Measurements from ENCODE around the gene GNAL. TPM values are rescaled to one million over a fixed set of nuclear protein-coding genes. Genes with fewer than 3 reads are reported as not detected.

GNAL gene
- total RNA-seq, 1 experiment from 2014 or later, result 0.13 TPM

DNA sequence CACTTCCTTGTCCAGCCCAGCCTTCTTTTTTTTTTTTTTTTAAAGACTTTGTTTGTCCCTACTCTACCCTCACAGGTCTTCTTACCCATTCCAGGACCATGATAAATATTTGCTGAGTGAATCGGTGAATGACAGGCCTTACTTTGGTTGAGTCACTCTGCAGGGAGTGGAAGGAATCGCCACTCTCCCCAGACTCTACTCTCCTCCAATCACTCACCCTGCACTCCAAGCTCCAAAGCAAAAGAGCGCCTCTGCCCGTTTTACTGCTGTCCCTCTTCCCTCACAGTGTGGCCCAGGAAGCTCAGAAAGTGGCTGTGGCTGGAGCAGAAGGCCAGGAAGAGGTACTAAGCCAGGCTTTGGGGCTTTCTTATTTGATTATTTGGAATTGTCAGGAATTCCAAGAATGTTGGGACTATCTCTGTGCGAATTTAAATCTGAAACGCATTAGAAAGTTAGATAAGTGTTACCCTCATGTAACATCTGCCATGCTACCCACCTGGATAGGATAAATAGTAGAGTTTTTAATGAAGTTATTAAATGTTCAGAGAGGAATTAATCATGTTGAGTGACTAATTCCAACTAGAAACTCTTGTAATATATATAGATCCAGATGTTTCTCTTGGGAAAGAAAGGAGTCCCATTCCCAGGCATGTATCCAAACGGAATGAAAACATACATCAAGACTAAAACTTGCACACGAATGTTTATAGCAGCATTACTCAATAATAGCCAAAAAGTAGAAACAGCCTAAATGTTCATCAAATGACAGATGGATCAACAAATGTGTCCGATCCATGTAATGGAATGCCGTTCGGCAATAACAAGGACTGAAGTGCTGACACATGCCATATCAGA, 119.2 kb downstream of the GNAL start:
- DNase-seq (ENCODE audit: low spot score), result no peak

- DNase-seq (ENCODE audit: low spot score), result no peak
Measured at GRCh38 chr18:11809895-11810294, 120.8 kb downstream of the GNAL start.

GRCh38 chr18:11810379-11810778, 121.3 kb downstream of the GNAL start:
- no peak for DNase-seq (ENCODE audit: low spot score)

DNA sequence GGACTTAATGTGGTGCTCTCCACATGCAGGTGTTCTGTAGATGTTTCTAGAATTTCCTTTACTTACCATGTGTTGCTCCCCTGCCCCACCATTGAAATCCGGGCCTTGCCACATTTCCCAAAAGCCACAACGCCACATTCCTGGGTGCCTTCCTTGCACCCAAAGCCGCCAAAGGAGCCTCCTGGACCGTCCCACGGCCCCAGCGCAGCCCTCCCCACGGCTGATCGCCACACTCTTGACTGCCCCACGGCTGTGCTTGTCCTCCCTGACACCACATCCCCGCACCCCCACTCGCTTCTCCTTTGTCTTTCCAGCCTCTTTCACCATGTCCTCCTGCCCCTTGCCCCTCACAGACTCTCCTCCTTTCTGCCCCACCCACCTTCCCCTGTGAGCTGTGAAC, 121.9 kb downstream of the GNAL start:
- no peak for DNase-seq (ENCODE audit: low spot score)

- no peak for DNase-seq (ENCODE audit: low spot score)
Measured at GRCh38 chr18:11817229-11817628, 128.2 kb downstream of the GNAL start.

DNA sequence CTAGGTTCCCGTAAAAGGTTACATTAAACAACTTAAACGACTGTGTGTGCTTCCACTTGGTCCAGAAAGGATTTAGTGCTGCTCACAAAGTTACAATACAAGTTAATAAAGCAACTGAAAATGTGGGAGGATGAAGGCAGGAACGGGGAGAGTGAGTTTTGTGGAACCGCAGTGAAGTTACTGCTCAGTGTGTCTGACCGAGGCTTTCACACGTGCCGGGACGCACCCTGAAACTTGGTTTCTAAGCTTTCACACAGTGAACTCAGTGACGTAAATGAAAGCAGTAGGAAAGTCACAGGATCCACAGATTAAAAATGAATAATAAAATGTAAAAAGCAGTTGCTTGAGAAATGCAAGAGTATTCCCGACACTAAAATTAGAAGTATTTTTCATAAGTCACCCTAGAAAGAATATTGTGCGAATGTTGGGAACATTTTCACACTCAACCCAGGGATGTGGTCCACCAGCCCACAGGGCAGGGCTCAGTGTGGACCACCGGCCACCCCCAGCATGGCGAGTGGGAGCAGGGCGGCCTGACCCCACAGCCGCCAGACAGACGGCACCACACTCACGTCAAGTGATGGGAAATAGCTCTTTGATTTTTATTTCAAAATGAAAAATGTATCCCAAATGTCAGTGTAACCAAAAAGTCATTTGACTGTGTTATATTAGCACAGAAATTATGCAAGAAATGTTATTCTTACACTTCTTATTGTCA, 129.6 kb downstream of the GNAL start:
- no peak for DNase-seq (ENCODE audit: low spot score)

DNA sequence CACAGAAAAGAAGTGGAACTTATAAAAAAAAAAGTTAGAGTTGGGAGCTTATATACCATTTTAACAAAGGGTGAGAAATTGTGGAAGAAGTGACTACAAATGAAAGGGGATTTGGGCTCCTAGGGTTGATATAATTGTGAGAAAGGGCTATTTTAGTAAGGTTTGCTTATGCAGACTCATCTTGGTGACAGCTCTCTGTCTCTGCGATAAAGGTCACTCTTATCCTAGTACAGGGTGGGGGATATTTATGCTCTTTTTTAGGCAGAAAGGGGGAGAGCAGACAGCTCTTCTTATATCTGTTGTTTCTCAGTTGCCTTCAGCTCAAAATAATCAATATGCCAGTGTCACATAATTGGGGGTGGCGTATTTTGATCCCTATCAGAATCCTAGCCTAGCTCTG, 130.9 kb downstream of the GNAL start:
- no peak for DNase-seq (ENCODE audit: low spot score)

GRCh38 chr18:11820697-11821096, 131.6 kb downstream of the GNAL start:
- no peak for DNase-seq (ENCODE audit: low spot score)

DNA sequence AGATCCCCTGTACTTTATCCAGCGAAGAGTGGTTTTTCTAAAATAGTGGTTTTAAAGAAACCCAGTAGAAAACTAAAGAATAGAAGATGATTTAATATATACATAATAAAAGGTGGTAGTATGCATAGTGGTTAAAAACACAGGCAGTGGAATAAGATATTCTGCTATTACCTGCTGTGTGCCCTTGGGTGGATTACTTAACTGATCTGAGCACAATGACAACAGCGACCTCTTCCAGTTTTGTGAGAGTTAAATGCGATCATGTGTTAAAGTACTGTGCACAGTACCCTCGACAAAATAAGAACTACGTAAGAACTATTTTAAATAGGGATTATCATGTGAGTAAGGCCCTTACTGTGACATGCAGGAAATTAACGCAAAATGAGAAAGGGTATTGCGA, 132.1 kb downstream of the GNAL start:
- DNase-seq (ENCODE audit: low spot score), result no peak

- no peak for DNase-seq (ENCODE audit: low spot score)
Measured at GRCh38 chr18:11821643-11822237, 132.7 kb downstream of the GNAL start.

- DNase-seq (ENCODE audit: low spot score), result no peak
Measured at GRCh38 chr18:11823545-11823944, 134.5 kb downstream of the GNAL start.

DNA sequence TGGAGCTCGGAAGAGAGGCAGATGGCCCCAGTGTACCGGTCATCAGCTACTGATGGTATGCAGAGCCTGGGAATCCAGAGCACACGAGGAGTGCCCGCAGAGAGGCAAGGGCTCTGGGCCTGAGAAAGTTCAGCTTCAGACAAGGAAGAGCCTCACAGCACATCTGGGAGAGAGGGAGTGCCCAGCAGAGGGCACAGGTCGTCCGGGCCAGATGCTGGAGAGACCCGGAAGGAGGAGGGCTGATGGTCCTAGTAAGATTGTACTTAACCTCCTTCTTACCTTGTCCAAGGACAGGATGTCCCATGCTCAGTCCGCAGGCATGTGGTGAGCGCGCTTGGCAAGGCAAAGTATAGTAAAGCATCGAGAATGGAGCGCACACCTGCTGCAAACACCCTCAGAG, 137.8 kb downstream of the GNAL start:
- DNase-seq (ENCODE audit: low spot score), result peak; percentile 24

DNA sequence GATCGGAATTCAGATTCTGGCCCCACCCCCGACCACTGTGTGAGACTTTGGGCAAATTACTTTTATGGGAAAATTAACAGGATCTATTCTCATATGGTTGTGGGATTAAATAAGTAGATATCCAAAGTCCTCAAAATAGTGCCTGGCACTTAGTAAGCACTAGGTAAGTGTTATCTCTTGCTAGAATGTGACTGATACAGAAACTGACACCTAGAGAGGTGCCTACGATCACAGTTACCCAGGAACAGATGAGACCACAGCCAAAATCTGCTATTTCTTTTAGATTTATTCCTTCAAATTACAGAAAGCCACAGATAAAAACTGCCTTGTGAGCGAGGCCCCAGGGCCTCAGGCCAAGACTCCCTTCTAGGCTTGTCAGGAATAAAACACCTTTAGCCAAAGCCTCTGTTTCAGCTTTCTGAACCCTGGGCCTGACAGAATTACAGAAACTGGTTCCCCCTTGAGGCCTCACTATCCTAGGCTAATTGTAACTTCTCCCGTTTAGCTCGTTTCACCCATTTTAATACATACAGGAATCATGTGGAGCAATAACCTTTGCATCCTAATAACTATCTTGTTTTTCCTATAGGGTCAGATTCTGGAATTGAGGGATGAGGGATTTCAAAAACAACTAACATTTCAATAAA, 139.8 kb downstream of the GNAL start:
- no peak for DNase-seq (ENCODE audit: low spot score)

GRCh38 chr18:11830585-11830984, 141.5 kb downstream of the GNAL start:
- DNase-seq (ENCODE audit: low spot score), result no peak

- no peak for DNase-seq (ENCODE audit: low spot score)
Measured at GRCh38 chr18:11831921-11832320, 142.9 kb downstream of the GNAL start.

DNA sequence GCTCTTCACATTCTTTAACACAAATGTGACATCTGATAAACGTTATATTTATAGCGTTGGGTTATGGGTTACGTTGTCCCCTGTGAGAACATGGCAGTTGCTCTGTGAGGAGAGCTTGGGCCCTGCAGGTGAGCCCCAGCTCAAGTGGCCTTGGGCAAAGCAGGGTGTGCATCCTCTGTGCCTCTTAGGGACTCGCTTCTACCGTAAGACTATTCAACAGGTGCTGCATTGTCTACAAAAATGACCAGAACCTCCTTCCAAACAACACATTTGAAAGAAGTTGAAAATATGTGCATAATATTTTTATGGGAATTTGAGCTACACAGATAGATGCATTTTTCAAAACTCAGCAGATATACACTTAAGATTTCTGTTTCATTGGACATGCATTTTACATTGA, 145.7 kb downstream of the GNAL start:
- no peak for DNase-seq (ENCODE audit: low spot score)

DNA sequence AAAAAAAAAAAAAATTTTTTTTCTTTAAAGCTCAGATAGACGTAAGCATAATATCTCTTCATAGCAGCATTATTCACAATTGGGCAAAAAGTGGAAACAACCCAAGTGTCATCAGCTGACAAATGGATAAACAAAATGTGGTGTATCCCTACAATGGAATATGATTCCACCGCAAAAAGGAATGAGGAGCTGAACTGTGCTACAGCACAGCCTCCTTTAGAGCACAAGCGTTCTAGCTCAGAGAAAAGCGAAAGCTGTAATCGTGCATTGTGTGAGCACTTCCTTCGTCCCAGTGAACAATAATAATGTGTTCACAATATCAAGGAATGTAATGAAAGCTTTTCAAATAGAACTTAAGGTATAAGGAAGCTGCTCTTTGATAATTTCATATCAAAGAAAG, 150.5 kb downstream of the GNAL start:
- no peak for DNase-seq (ENCODE audit: low spot score)

- no peak for DNase-seq (ENCODE audit: low spot score)
Measured at GRCh38 chr18:11840493-11840892, 151.4 kb downstream of the GNAL start.

- no peak for DNase-seq (ENCODE audit: low spot score)
Measured at GRCh38 chr18:11842562-11842961, 153.5 kb downstream of the GNAL start.

GRCh38 chr18:11844436-11844835, 155.4 kb downstream of the GNAL start:
- DNase-seq (ENCODE audit: low spot score), result no peak

DNA sequence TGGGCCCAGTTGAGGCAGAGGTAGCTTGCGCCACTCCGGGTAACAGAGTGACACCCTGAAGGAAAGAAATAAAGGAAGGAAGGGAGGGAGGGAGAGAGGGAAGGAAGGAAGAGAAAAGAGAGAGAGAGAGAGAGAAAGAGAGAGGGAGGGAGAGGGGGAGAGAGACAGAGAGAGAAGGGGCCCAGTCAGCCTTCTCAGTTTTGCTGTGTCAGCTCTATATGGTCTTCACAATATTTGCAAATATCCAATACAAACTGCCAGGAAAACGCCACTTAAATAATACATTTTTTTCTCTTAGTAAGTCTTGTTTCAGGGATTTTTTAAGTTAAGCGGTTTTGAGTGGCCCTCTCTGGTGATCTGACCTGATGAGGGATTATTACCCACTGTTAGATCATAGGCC, 156.6 kb downstream of the GNAL start:
- no peak for DNase-seq (ENCODE audit: low spot score)

GRCh38 chr18:11847811-11848210, 158.7 kb downstream of the GNAL start:
- DNase-seq (ENCODE audit: low spot score), result no peak
